Endothelial cell of umbilical vein (primary cell): ENCODE measurements around the gene MAP4K2. TPM values are rescaled to one million over a fixed set of nuclear protein-coding genes. Genes with fewer than 3 reads are reported as not detected.

Source experiments
- BruUV-seq: library from RNA; stranded (reverse); fragments of 400-500 nt; replicated peaks from 2 replicates; lab custom pipeline; 2021; lab: Mats Ljungman, UMichigan
- CTCF ChIA-PET: fragments of 300-600, 350-600 bp; sonication (Branson Sonifier 250); formaldehyde crosslinking; loops from one replicate; lab custom pipeline; 2021; ENCODE audit warnings: antibody characterized with exemption, inconsistent platforms; lab: Charles Lee
- POLR2A ChIA-PET: fragments of 300-600, 350-600 bp; sonication (Branson Sonifier 250); formaldehyde crosslinking; loops from one replicate; lab custom pipeline; 2021; ENCODE audit warnings: antibody characterized with exemption, inconsistent platforms; lab: Charles Lee
- DNase-seq: peaks from one replicate; pipeline ENCODE4 v3.0.0-alpha.2; 2011; ENCODE audit warnings: low read depth, low spot score
- FAIRE-seq: peaks from 2 replicates; lab custom pipeline; 2011; peaks lifted over from hg19 to GRCh38; lab: Jason Lieb, UNC
- H2AFZ ChIP-seq: 2 replicates; pipeline ENCODE4 v1.6.0; 2012; ENCODE audit warnings: low read depth, low read length, control low read depth, inconsistent platforms
- H3K27ac ChIP-seq: 2 replicates; pipeline ENCODE4 v1.5.1; 2011; ENCODE audit warnings: low read depth, mild to moderate bottlenecking, control low read depth, low read length, moderate library complexity; ENCODE audit not compliant: insufficient read depth
- H3K27me3 ChIP-seq, 2 experiments: 2 replicates each; pipeline versions ENCODE4 v1.6.0 to v1.6.1; 2011; ENCODE audit warnings: low read length in 2 of 2, mixed read lengths in 1 of 2; ENCODE audit not compliant: control insufficient read depth in 2 of 2, insufficient read depth in 2 of 2
- H3K36me3 ChIP-seq, 2 experiments: 2 replicates in 1 of 2; 3 replicates in 1 of 2; pipeline ENCODE4 v1.5.1; 2011; ENCODE audit warnings: low read length in 2 of 2, mild to moderate bottlenecking in 1 of 2, moderate library complexity in 1 of 2; ENCODE audit not compliant: control insufficient read depth in 2 of 2, insufficient read depth in 2 of 2; ENCODE audit errors: extremely low read depth in 1 of 2
- H3K4me1 ChIP-seq: 3 replicates; pipeline ENCODE4 v1.5.1; 2011; ENCODE audit warnings: mild to moderate bottlenecking, low read length; ENCODE audit not compliant: control insufficient read depth, insufficient read depth; ENCODE audit errors: extremely low read depth
- H3K4me2 ChIP-seq: 2 replicates; pipeline ENCODE4 v1.6.1; 2011; ENCODE audit warnings: low read length, control low read depth, mixed read lengths; ENCODE audit not compliant: insufficient read depth
- H3K4me3 ChIP-seq, 3 experiments: fragments of 200-600 bp in 1 of 3; sonication (generic), shearing (Covaris generic) in 1 of 3; replicated peaks in 1 of 3; 2 replicates each; pipeline ENCODE4 v1.5.1; 2011 to 2016; ENCODE audit warnings: control low read depth in 3 of 3, low read length in 3 of 3, mild to moderate bottlenecking in 2 of 3, inconsistent platforms in 1 of 3, low read depth in 1 of 3, moderate library complexity in 1 of 3; ENCODE audit not compliant: insufficient read depth in 1 of 3
- H3K79me2 ChIP-seq: 2 replicates; pipeline ENCODE4 v1.6.0; 2012; ENCODE audit warnings: low read length, inconsistent platforms; ENCODE audit not compliant: control insufficient read depth, insufficient read depth
- H3K9ac ChIP-seq: replicated peaks from 2 replicates; pipeline ENCODE3; 2011; ENCODE audit warnings: low read length, control low read depth; ENCODE audit not compliant: insufficient read depth; ENCODE audit errors: extremely low read depth
- H3K9me1 ChIP-seq: replicated peaks from 3 replicates; pipeline ENCODE4 v1.6.0; 2011; ENCODE audit warnings: mild to moderate bottlenecking, low read length; ENCODE audit not compliant: control insufficient read depth, insufficient read depth; ENCODE audit errors: extremely low read depth
- H3K9me3 ChIP-seq: replicated peaks from 2 replicates; pipeline ENCODE4 v1.5.1; 2012; ENCODE audit warnings: low read length, inconsistent platforms; ENCODE audit not compliant: control insufficient read depth, insufficient read depth
- H4K20me1 ChIP-seq: replicated peaks from 2 replicates; pipeline ENCODE3; 2011; ENCODE audit warnings: mild to moderate bottlenecking, low read length; ENCODE audit not compliant: control insufficient read depth, insufficient read depth; ENCODE audit errors: extremely low read depth
- CTCF ChIP-seq, 2 donors: IDR thresholded peaks; 1 replicate in 1 of 2; 2 replicates in 1 of 2; pipeline ENCODE4 v1.5.1; 2011; ENCODE audit warnings: low read length in 2 of 2, mild to moderate bottlenecking in 2 of 2, moderate library complexity in 2 of 2, control low read depth in 1 of 2, inconsistent platforms in 1 of 2, low read depth in 1 of 2; ENCODE audit not compliant: insufficient read depth in 1 of 2; ENCODE audit errors: extremely low read depth in 1 of 2
- EZH2 ChIP-seq: IDR thresholded peaks from 2 replicates; pipeline ENCODE4 v1.6.1; 2012; ENCODE audit warnings: borderline replicate concordance, low read depth, mild to moderate bottlenecking, moderate library complexity, low read length, inconsistent platforms; ENCODE audit not compliant: severe bottlenecking
- FOS ChIP-seq: IDR thresholded peaks from 2 replicates; pipeline ENCODE4 v1.6.1; 2011; ENCODE audit warnings: mild to moderate bottlenecking, low read length, moderate library complexity, borderline replicate concordance; ENCODE audit not compliant: insufficient read depth
- GATA2 ChIP-seq: IDR thresholded peaks from 2 replicates; pipeline ENCODE4 v1.7.0; 2011; ENCODE audit warnings: low read depth, mild to moderate bottlenecking, moderate library complexity, mixed read lengths, low read length; ENCODE audit not compliant: insufficient read length, insufficient read depth
- JUN ChIP-seq: IDR thresholded peaks from 2 replicates; pipeline ENCODE4 v1.6.1; 2011; ENCODE audit warnings: borderline replicate concordance, low read depth; ENCODE audit not compliant: insufficient read length, insufficient read depth
- MYC ChIP-seq: IDR thresholded peaks from one replicate; pipeline ENCODE4 v1.6.1; 2011; ENCODE audit warnings: mild to moderate bottlenecking, low read depth, low read length
- POLR2A ChIP-seq: IDR thresholded peaks from 2 replicates; pipeline ENCODE4 v1.6.1; 2012; ENCODE audit warnings: low read depth, mild to moderate bottlenecking, control low read depth, low read length
- POLR2AphosphoS5 ChIP-seq: IDR thresholded peaks from 2 replicates; pipeline ENCODE4 v1.6.1; 2012; ENCODE audit warnings: low read depth, mild to moderate bottlenecking, control low read depth, low read length, moderate library complexity; ENCODE audit not compliant: insufficient read depth
- dilution Hi-C: fragments of 300-500 bp; cut with MboI; formaldehyde crosslinking; loops from one replicate; pipeline ENCODE4 v1.15.0; 2019; ENCODE audit warnings: low sequenced_read_pairs; ENCODE audit not compliant: extremely low pct_ligation_motif_present
- intact Hi-C: fragments of 100-400 bp; cut with micrococcal nuclease; formaldehyde crosslinking; loops from one replicate; pipeline ENCODE4 v1.10.0; 2022
- polyA plus RNA-seq, 4 experiments: library from polyadenylated mRNA; depleted of rRNA in 3 of 4; stranded (reverse) in 3 of 4; unstranded in 1 of 4; fragments of >200 nt; gene quantifications; 2 replicates each; pipeline versions ENCODE4 v1.2.1 to v1.2.3, GENCODE V29; 2011 to 2012; ENCODE audit warnings: missing spikeins in 1 of 4
- total RNA-seq: library from RNA; stranded (reverse); gene quantifications from 2 replicates; pipeline ENCODE4 v1.2.3, GENCODE V29; 2021
- TF ChIP-seq, protein P1 (sequence below): IDR thresholded peaks from 2 replicates; pipeline ENCODE4 v1.6.1; 2011; ENCODE audit not compliant: insufficient read depth, insufficient read length

The MAP4K2 gene
- total and polyA plus RNA-seq, 2 donors (not counting 3 experiments of a cell fraction or from before 2014, with no cell fraction given): 43.3 to 44.0 TPM

- no peak for TF ChIP-seq POLR2AphosphoS5
- TF ChIP-seq, protein P1, sequence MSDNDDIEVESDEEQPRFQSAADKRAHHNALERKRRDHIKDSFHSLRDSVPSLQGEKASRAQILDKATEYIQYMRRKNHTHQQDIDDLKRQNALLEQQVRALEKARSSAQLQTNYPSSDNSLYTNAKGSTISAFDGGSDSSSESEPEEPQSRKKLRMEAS: no peak
- TF ChIP-seq GATA2: no peak
- no peak for TF ChIP-seq FOS
- TF ChIP-seq MYC: no peak
- no peak for TF ChIP-seq CTCF (IDR thresholded peaks at IDR 0.05; ENCODE audit: extremely low read depth in 1 of 2, insufficient read depth in 1 of 2, low read depth in 1 of 2, low read length in 2 of 2)
- no peak for TF ChIP-seq JUN
- TF ChIP-seq POLR2A: no peak
- TF ChIP-seq EZH2: no peak
- Histone ChIP-seq H3K27me3 (no peaks in the 10 kb centered on the region), H3K79me2 (no peaks in the 10 kb centered on the region), H3K9me3 (no peaks in the 10 kb centered on the region), H3K9ac (no peak overlapping the region), H3K9me1 (no peaks in the 10 kb centered on the region), H4K20me1 (no peaks in the 10 kb centered on the region), H3K4me1 (no peaks in the 10 kb centered on the region), H3K27ac (no peak overlapping the region), H3K4me2 (no peak overlapping the region), H3K36me3 (no peaks in the 10 kb centered on the region), H2AFZ (no peak overlapping the region), H3K4me3 (no peak overlapping the region)
- no peak for DNase-seq
- BruUV-seq: no TSS peak
- intact Hi-C loops: no loop called here
- ChIA-PET POLR2A (no interaction called here), CTCF (no interaction called here)
- dilution Hi-C loops: no loop called here
- FAIRE-seq: no peak
Observed at GRCh38 chr11:64754124-64754918, 48.7 kb downstream of the MAP4K2 start.
